Measurements from ENCODE around the gene MALAT1.

MALAT1 gene

GRCh38 chr11:65498042-65498726 is 661 bp upstream of the MALAT1 start:
- Histone ChIP-seq H2AFZ (ENCODE audit: low read depth, low read length) (no peak overlapping the region), H3K18ac (ENCODE audit: low read depth in 1 of 2, low read length in 2 of 2) (peak overlapping the region; percentile 86 to 98), H4K91ac (ENCODE audit: low read length) (peak overlapping the region; percentile 96), H3K4me1 (ENCODE audit: control insufficient read depth, insufficient read depth, low read depth, low read length) (peaks cover 14% of the 10 kb centered on the region), H3K4ac (ENCODE audit: low read depth in 1 of 2, low read length in 2 of 2) (peak overlapping the region; percentile 91 to 99), H3K4me3 (ENCODE audit: insufficient read depth in 1 of 2, low read depth in 1 of 2, low read length in 2 of 2) (peak overlapping the region; percentile 41 to 90), H2AK5ac (ENCODE audit: low read length, severe bottlenecking) (peak overlapping the region; percentile 76), H4K8ac (ENCODE audit: low read length) (peak overlapping the region; percentile 59), H2BK5ac (ENCODE audit: low read depth, low read length, poor library complexity, severe bottlenecking) (peak overlapping the region; percentile 83), H3K23ac (ENCODE audit: low read length in 2 of 2) (peak overlapping the region; percentile 21 to 90), H2BK120ac (ENCODE audit: low read depth, low read length) (peak overlapping the region; percentile 82), H3K79me1 (replicated peaks; ENCODE audit: low read length, poor library complexity, severe bottlenecking) (no peaks in the 10 kb centered on the region), H2BK12ac (ENCODE audit: low read length in 2 of 2) (peak overlapping the region; percentile 42 to 93), H2BK15ac (ENCODE audit: low read depth, poor library complexity, severe bottlenecking) (peak overlapping the region; percentile 91), H3K36me3 (ENCODE audit: control insufficient read depth in 1 of 2, insufficient read depth in 2 of 2, low read depth in 1 of 2, low read length in 2 of 2) (peaks cover 4 to 38% of the 10 kb centered on the region in 2 experiments), H3K27me3 (ENCODE audit: control insufficient read depth in 1 of 2, insufficient read depth in 1 of 2, low read length in 2 of 2) (no peaks in the 10 kb centered on the region), H3K4me2 (ENCODE audit: low read length, poor library complexity, severe bottlenecking) (peak overlapping the region; percentile 73), H3K9me3 (ENCODE audit: control insufficient read depth, low read length) (no peaks in the 10 kb centered on the region), H3K9ac (ENCODE audit: low read length) (peak overlapping the region; percentile 98), H3K27ac (ENCODE audit: low read length, poor library complexity, severe bottlenecking) (peak overlapping the region; percentile 97), H3K14ac (ENCODE audit: low read length in 2 of 2) (peak overlapping the region in 1 of 2 experiments; percentile 93)
- WGBS, result 15% methylated on average over 23 of the region's 24 CpGs
- peak; percentile 82 for DNase-seq

- no peak for DNase-seq
- Histone ChIP-seq H4K91ac (ENCODE audit: low read length) (no peak overlapping the region), H3K36me3 (ENCODE audit: control insufficient read depth in 1 of 2, insufficient read depth in 2 of 2, low read depth in 1 of 2, low read length in 2 of 2) (peaks cover 4 to 42% of the 10 kb centered on the region in 2 experiments), H3K9me3 (ENCODE audit: control insufficient read depth, low read length) (no peaks in the 10 kb centered on the region), H3K4me1 (ENCODE audit: control insufficient read depth, insufficient read depth, low read depth, low read length) (peaks cover 11% of the 10 kb centered on the region), H3K27me3 (ENCODE audit: control insufficient read depth in 1 of 2, insufficient read depth in 1 of 2, low read length in 2 of 2) (no peaks in the 10 kb centered on the region), H2BK15ac (ENCODE audit: low read depth, poor library complexity, severe bottlenecking) (no peak overlapping the region), H3K18ac (ENCODE audit: low read depth in 1 of 2, low read length in 2 of 2) (peak overlapping the region in 1 of 2 experiments; percentile 98), H3K4me3 (ENCODE audit: insufficient read depth in 1 of 2, low read depth in 1 of 2, low read length in 2 of 2) (peak overlapping the region in 1 of 2 experiments; percentile 90), H3K4me2 (ENCODE audit: low read length, poor library complexity, severe bottlenecking) (peak overlapping the region; percentile 73), H2AFZ (ENCODE audit: low read depth, low read length) (no peak overlapping the region), H3K9ac (ENCODE audit: low read length) (peak overlapping the region; percentile 98), H2AK5ac (ENCODE audit: low read length, severe bottlenecking) (peak overlapping the region; percentile 76), H3K14ac (ENCODE audit: low read length in 2 of 2) (no peak overlapping the region), H3K4ac (ENCODE audit: low read depth in 1 of 2, low read length in 2 of 2) (peak overlapping the region; percentile 91 to 99), H3K23ac (ENCODE audit: low read length in 2 of 2) (no peak overlapping the region), H2BK5ac (ENCODE audit: low read depth, low read length, poor library complexity, severe bottlenecking) (peak overlapping the region; percentile 83), H3K27ac (ENCODE audit: low read length, poor library complexity, severe bottlenecking) (peak overlapping the region; percentile 97), H2BK120ac (ENCODE audit: low read depth, low read length) (peak overlapping the region; percentile 82), H2BK12ac (ENCODE audit: low read length in 2 of 2) (no peak overlapping the region), H4K8ac (ENCODE audit: low read length) (no peak overlapping the region), H3K79me1 (replicated peaks; ENCODE audit: low read length, poor library complexity, severe bottlenecking) (no peaks in the 10 kb centered on the region)
- 0% methylated on average over 4 of the region's 6 CpGs for WGBS
Measured at GRCh38 chr11:65498727-65498976, 193 bp upstream of the MALAT1 start.

- Histone ChIP-seq H2AK5ac (ENCODE audit: low read length, severe bottlenecking) (no peak overlapping the region), H3K4me2 (ENCODE audit: low read length, poor library complexity, severe bottlenecking) (no peak overlapping the region), H3K36me3 (ENCODE audit: control insufficient read depth in 1 of 2, insufficient read depth in 2 of 2, low read depth in 1 of 2, low read length in 2 of 2) (peaks cover 5 to 54% of the 10 kb centered on the region in 2 experiments), H3K79me1 (replicated peaks; ENCODE audit: low read length, poor library complexity, severe bottlenecking) (no peaks in the 10 kb centered on the region), H3K9me3 (ENCODE audit: control insufficient read depth, low read length) (no peaks in the 10 kb centered on the region), H3K4me1 (ENCODE audit: control insufficient read depth, insufficient read depth, low read depth, low read length) (peaks cover 9% of the 10 kb centered on the region), H2BK120ac (ENCODE audit: low read depth, low read length) (no peak overlapping the region), H2AFZ (ENCODE audit: low read depth, low read length) (no peak overlapping the region), H3K9ac (ENCODE audit: low read length) (peak overlapping the region; percentile 98), H2BK5ac (ENCODE audit: low read depth, low read length, poor library complexity, severe bottlenecking) (peak overlapping the region; percentile 22), H3K18ac (ENCODE audit: low read depth in 1 of 2, low read length in 2 of 2) (peak overlapping the region in 1 of 2 experiments; percentile 86), H3K27me3 (ENCODE audit: control insufficient read depth in 1 of 2, insufficient read depth in 1 of 2, low read length in 2 of 2) (no peaks in the 10 kb centered on the region), H3K14ac (ENCODE audit: low read length in 2 of 2) (peak overlapping the region in 1 of 2 experiments; percentile 89), H2BK15ac (ENCODE audit: low read depth, poor library complexity, severe bottlenecking) (no peak overlapping the region), H3K4me3 (ENCODE audit: insufficient read depth in 1 of 2, low read depth in 1 of 2, low read length in 2 of 2) (peak overlapping the region; percentile 84 to 90), H3K23ac (ENCODE audit: low read length in 2 of 2) (no peak overlapping the region), H3K27ac (ENCODE audit: low read length, poor library complexity, severe bottlenecking) (peak overlapping the region; percentile 97), H4K91ac (ENCODE audit: low read length) (no peak overlapping the region), H4K8ac (ENCODE audit: low read length) (no peak overlapping the region), H2BK12ac (ENCODE audit: low read length in 2 of 2) (no peak overlapping the region), H3K4ac (ENCODE audit: low read depth in 1 of 2, low read length in 2 of 2) (peak overlapping the region in 1 of 2 experiments; percentile 32)
- DNase-seq, result no peak
- 0% methylated on average over 3 of the region's 3 CpGs for WGBS
Measured at GRCh38 chr11:65499713-65500386, 1.0 kb downstream of the MALAT1 start.

All from mesenchymal stem cell (in vitro differentiated cells and primary cell).